GM21528 (cell line): ENCODE results near the gene RAI1.

Experiments used
- ATAC-seq: cut with Tn5 transposase; IDR thresholded peaks from one replicate; pipeline ENCODE4 v1.9.1; 2021; ENCODE audit warnings: mild to moderate bottlenecking, moderate library complexity; ENCODE audit not compliant: unreplicated experiment, low FRiP score

The RAI1 gene

GRCh38 chr17:17822189-17822588, 140.9 kb downstream of the RAI1 start:
- ATAC-seq, result no peak

- ATAC-seq, result no peak
Measured at GRCh38 chr17:17822616-17823015, 141.4 kb downstream of the RAI1 start.

GRCh38 chr17:17823433-17824118, 142.3 kb downstream of the RAI1 start:
- ATAC-seq, result peak; percentile 68

- peak; percentile 6 for ATAC-seq
Measured at GRCh38 chr17:17824119-17824782, 143.0 kb downstream of the RAI1 start.

GRCh38 chr17:17824783-17825614, 143.7 kb downstream of the RAI1 start:
- ATAC-seq, result no peak

- ATAC-seq, result no peak
Measured at GRCh38 chr17:17826342-17826713, 145.1 kb downstream of the RAI1 start.

GRCh38 chr17:17826942-17827785, 145.9 kb downstream of the RAI1 start:
- no peak for ATAC-seq

- no peak for ATAC-seq
Measured at GRCh38 chr17:17827826-17828621, 146.8 kb downstream of the RAI1 start.

GRCh38 chr17:17830269-17830567, 149.0 kb downstream of the RAI1 start:
- ATAC-seq, result no peak

GRCh38 chr17:17830740-17831207, 149.5 kb downstream of the RAI1 start:
- no peak for ATAC-seq

- no peak for ATAC-seq
Measured at GRCh38 chr17:17831208-17832031, 150.2 kb downstream of the RAI1 start.

GRCh38 chr17:17832032-17832363, 150.7 kb downstream of the RAI1 start:
- ATAC-seq, result no peak

- no peak for ATAC-seq
Measured at GRCh38 chr17:17833658-17834357, 152.6 kb downstream of the RAI1 start.

GRCh38 chr17:17834974-17835373, 153.7 kb downstream of the RAI1 start:
- no peak for ATAC-seq

- ATAC-seq, result no peak
Measured at GRCh38 chr17:17835415-17836249, 154.4 kb downstream of the RAI1 start.

GRCh38 chr17:17836250-17836817, 155.1 kb downstream of the RAI1 start:
- peak; percentile 55 for ATAC-seq

GRCh38 chr17:17836818-17837379, 155.6 kb downstream of the RAI1 start, which contains the start of gene SREBF1:
TSS of gene SREBF1 (minus strand) at chr17:17836986. CDS start at chr17:17836817, 169 bp downstream.
- peak; percentile 25 for ATAC-seq
